WTC11 (cell line): ENCODE results near the gene BCAS3. TPM values are rescaled to one million over a fixed set of nuclear protein-coding genes. Genes with fewer than 3 reads are reported as not detected.

Experiments
- ATAC-seq: fragments of 200-7000 bp; cut with Tn5 transposase; 2 replicates; pipeline ENCODE4 v1.10.0; 2021; ENCODE audit warnings: mild to moderate bottlenecking, moderate library complexity
- CTCF ChIA-PET: fragments of 300-600 bp; sonication (Branson Sonifier 250); formaldehyde crosslinking; loops from one replicate; lab custom pipeline; 2021; ENCODE audit warnings: antibody characterized with exemption; lab: Charles Lee
- POLR2A ChIA-PET: fragments of 350-600 bp; sonication (Branson Sonifier 250); formaldehyde crosslinking; loops from one replicate; lab custom pipeline; 2021; ENCODE audit warnings: antibody characterized with exemption; lab: Charles Lee
- DNase-seq: peaks from one replicate; pipeline ENCODE4 v3.0.0; 2021; ENCODE audit warnings: low spot score
- H3K27ac Mint-ChIP-seq: 2 replicates; pipeline ENCODE4 v1.8.0; 2021; ENCODE audit warnings: mixed read lengths
- H3K27me3 Mint-ChIP-seq: 2 replicates; pipeline ENCODE4 v1.8.0; 2021; ENCODE audit warnings: low read depth, mild to moderate bottlenecking, moderate library complexity, mixed read lengths
- H3K36me3 Mint-ChIP-seq: 2 replicates; pipeline ENCODE4 v1.8.0; 2021; ENCODE audit warnings: mixed read lengths
- H3K4me1 Mint-ChIP-seq: 2 replicates; pipeline ENCODE4 v1.8.0; 2022; ENCODE audit warnings: mixed read lengths
- H3K4me3 Mint-ChIP-seq: 2 replicates; pipeline ENCODE4 v1.8.0; 2021; ENCODE audit warnings: mild to moderate bottlenecking, moderate library complexity, mixed read lengths
- H3K9me3 Mint-ChIP-seq: 2 replicates; pipeline ENCODE4 v1.8.0; 2021; ENCODE audit warnings: mixed read lengths
- AFF4 ChIP-seq: sonication (generic); formaldehyde crosslinking; IDR thresholded peaks from 2 replicates; pipeline ENCODE4 v1.8.1; 2023; ENCODE audit warnings: mild to moderate bottlenecking, missing genetic modification reagents, borderline replicate concordance
- ATF3 ChIP-seq: sonication (generic); formaldehyde crosslinking; conservative IDR thresholded peaks from 2 replicates; pipeline ENCODE4 v1.8.1; 2022; ENCODE audit warnings: mild to moderate bottlenecking, missing genetic modification reagents
- CTCF ChIP-seq: fragments of 200-600 bp; IDR thresholded peaks from 2 replicates; pipeline ENCODE4 v1.8.0; 2022; ENCODE audit warnings: antibody characterized with exemption
- ETV6 ChIP-seq: sonication (generic); formaldehyde crosslinking; IDR thresholded peaks from 2 replicates; pipeline ENCODE4 v1.8.1; 2022; ENCODE audit warnings: mild to moderate bottlenecking, missing genetic modification reagents
- GABPB1 ChIP-seq: sonication (generic); formaldehyde crosslinking; IDR thresholded peaks from 2 replicates; pipeline ENCODE4 v1.8.1; 2023; ENCODE audit warnings: mild to moderate bottlenecking, missing genetic modification reagents
- JUN ChIP-seq: sonication (generic); formaldehyde crosslinking; IDR thresholded peaks from 2 replicates; pipeline ENCODE4 v1.8.0; 2023; ENCODE audit warnings: mild to moderate bottlenecking, missing genetic modification reagents
- NR1H2 ChIP-seq: sonication (generic); formaldehyde crosslinking; IDR thresholded peaks from 2 replicates; pipeline ENCODE4 v1.9.0; 2021; ENCODE audit warnings: mild to moderate bottlenecking, moderate library complexity, missing genetic modification reagents
- PRRX2 ChIP-seq: fragments of 250-450 bp; sonication (Bioruptor Pico); IDR thresholded peaks from 2 replicates; pipeline ENCODE4 v1.8.0; 2021; ENCODE audit warnings: mild to moderate bottlenecking
- TCF7 ChIP-seq: sonication (generic); formaldehyde crosslinking; IDR thresholded peaks from 2 replicates; pipeline ENCODE4 v1.8.0; 2022; ENCODE audit warnings: mild to moderate bottlenecking, low read depth, missing genetic modification reagents, moderate library complexity
- TEAD4 ChIP-seq: sonication (generic); formaldehyde crosslinking; IDR thresholded peaks from 2 replicates; pipeline ENCODE4 v1.8.0; 2022; ENCODE audit warnings: mild to moderate bottlenecking, missing genetic modification reagents
- ZBTB43 ChIP-seq: sonication (generic); formaldehyde crosslinking; IDR thresholded peaks from 2 replicates; pipeline ENCODE4 v1.8.1; 2023; ENCODE audit warnings: mild to moderate bottlenecking, missing genetic modification reagents
- ZNF317 ChIP-seq: sonication (generic); formaldehyde crosslinking; IDR thresholded peaks from 2 replicates; pipeline ENCODE4 v1.8.1; 2023; ENCODE audit warnings: low read depth, mild to moderate bottlenecking, moderate library complexity, missing genetic modification reagents, borderline replicate concordance
- ZNF416 ChIP-seq: fragments of 250-450 bp; sonication (Bioruptor Pico); IDR thresholded peaks from 2 replicates; pipeline ENCODE4 v1.9.0; 2021; ENCODE audit warnings: mild to moderate bottlenecking, inconsistent platforms
- ZNF423 ChIP-seq: fragments of 250-450 bp; sonication (Bioruptor Pico); IDR thresholded peaks from 2 replicates; pipeline ENCODE4 v2.1.2; 2022; ENCODE audit warnings: mild to moderate bottlenecking, moderate library complexity
- ZNF425 ChIP-seq: fragments of 250-450 bp; sonication (Bioruptor Pico); conservative IDR thresholded peaks from 2 replicates; pipeline ENCODE4 v1.9.0; 2021; ENCODE audit warnings: mild to moderate bottlenecking
- total RNA-seq: library from RNA; stranded (reverse); gene quantifications from 3 replicates; pipeline ENCODE4 v1.2.3, GENCODE V29; 2021
- TF ChIP-seq, protein P1 (sequence below): sonication (generic); formaldehyde crosslinking; IDR thresholded peaks from 2 replicates; pipeline ENCODE4 v1.8.1; 2022; ENCODE audit warnings: mild to moderate bottlenecking, missing genetic modification reagents, moderate library complexity, borderline replicate concordance

Gene BCAS3
- total RNA-seq, 1 experiment from 2014 or later = 15.5 TPM

DNA sequence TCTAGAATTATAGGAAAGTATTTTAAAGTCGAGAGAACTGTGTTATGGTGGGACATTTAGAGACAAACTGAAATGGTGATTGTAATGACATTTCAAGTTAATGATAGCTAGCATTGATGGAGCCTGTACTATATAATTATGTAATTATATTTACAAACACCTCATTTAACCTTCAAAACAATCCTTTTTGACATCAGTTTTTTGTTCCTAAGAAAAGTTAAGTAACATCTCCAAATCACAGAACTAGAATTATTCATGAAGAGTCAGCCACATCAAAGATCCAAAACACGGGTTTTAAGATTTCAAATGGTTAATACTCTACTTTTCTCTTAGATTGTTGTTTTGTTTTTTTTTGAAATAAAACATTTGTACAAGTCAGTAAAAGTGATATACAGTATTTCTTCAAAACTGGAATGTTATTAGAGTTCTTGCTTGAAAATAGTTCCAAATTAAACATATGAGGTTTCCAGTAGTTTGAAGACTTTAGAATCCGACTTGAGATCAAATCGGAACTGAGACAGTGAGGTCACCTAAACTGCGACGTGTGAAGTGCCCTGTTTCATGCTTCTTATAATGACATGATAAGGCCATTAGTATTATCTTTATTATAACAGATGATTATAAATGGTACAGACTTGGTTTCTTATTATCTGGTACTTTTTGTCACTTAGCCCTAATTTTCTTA is 457.0 kb downstream of the BCAS3 start:
- TF ChIP-seq AFF4 = no peak
- no peak for TF ChIP-seq CTCF
- no peak for TF ChIP-seq PRRX2 (CRISPR knock-in tag)
- TF ChIP-seq ZNF416 (CRISPR knock-in tag) = no peak
- no peak for TF ChIP-seq ZNF425 (CRISPR knock-in tag)
- no peak for TF ChIP-seq GABPB1 (CRISPR knock-in tag)
- TF ChIP-seq TCF7 (CRISPR knock-in tag) = no peak
- TF ChIP-seq ZNF423 (CRISPR knock-in tag) = no peak
- TF ChIP-seq, protein P1, sequence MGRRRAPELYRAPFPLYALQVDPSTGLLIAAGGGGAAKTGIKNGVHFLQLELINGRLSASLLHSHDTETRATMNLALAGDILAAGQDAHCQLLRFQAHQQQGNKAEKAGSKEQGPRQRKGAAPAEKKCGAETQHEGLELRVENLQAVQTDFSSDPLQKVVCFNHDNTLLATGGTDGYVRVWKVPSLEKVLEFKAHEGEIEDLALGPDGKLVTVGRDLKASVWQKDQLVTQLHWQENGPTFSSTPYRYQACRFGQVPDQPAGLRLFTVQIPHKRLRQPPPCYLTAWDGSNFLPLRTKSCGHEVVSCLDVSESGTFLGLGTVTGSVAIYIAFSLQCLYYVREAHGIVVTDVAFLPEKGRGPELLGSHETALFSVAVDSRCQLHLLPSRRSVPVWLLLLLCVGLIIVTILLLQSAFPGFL (CRISPR knock-in tag) = no peak
- no peak for TF ChIP-seq ZNF317 (CRISPR knock-in tag)
- TF ChIP-seq NR1H2 (CRISPR knock-in tag) = no peak
- no peak for TF ChIP-seq ATF3 (CRISPR knock-in tag)
- TF ChIP-seq JUN (CRISPR knock-in tag) = no peak
- TF ChIP-seq TEAD4 (CRISPR knock-in tag) = no peak
- no peak for TF ChIP-seq ZBTB43 (CRISPR knock-in tag)
- no peak for TF ChIP-seq ETV6 (CRISPR knock-in tag)
- Mint-ChIP-seq H3K27me3 (no peaks in the 10 kb centered on the region), H3K9me3 (no peaks in the 10 kb centered on the region), H3K4me1 (no peaks in the 10 kb centered on the region), H3K27ac (no peak overlapping the region; the same call in 1 of the 2 replicates), H3K4me3 (no peak overlapping the region), H3K36me3 (no peaks in the 10 kb centered on the region)
- ChIA-PET POLR2A (no interaction called here), CTCF (no interaction called here)
- DNase-seq (no peak), ATAC-seq (no peak)
